PC-3 (cell line): ENCODE results near the gene GRK3.

Experiments used
- CTCF ChIP-seq: fragments of 300-600 bp; sonication (generic); conservative IDR thresholded peaks from 2 replicates; pipeline ENCODE4 v1.5.1; 2017; ENCODE audit warnings: antibody characterized with exemption, low read depth, mild to moderate bottlenecking, low read length
- EZH2 ChIP-seq: fragments of 300-600 bp; sonication (generic); IDR thresholded peaks from one replicate; pipeline ENCODE4 v1.6.1; 2017; ENCODE audit warnings: antibody characterized with exemption, mild to moderate bottlenecking, low read length; ENCODE audit not compliant: unreplicated experiment

- TF ChIP-seq CTCF (no peak), EZH2 (no peak)
These were observed 149.6 kb downstream of the GRK3 start for GRCh38 chr22:25714070-25714469.
